22Rv1 (cell line): ENCODE measurements around the gene DIAPH2.

ENCODE experiments used
- H3K27ac ChIP-seq: fragments of 450-650 bp; 2 replicates; pipeline ENCODE4 v1.5.1; 2017
- CTCF ChIP-seq: fragments of 450-650 bp; IDR thresholded peaks from 2 replicates; pipeline ENCODE4 v1.5.1; 2017; ENCODE audit warnings: mild to moderate bottlenecking
- ZFX ChIP-seq: fragments of 450-650 bp; IDR thresholded peaks from 2 replicates; pipeline ENCODE4 v1.6.1; 2017; ENCODE audit warnings: antibody characterized with exemption, borderline replicate concordance

DIAPH2 gene

GRCh38 chrX:96798982-96799381 lies 114.3 kb downstream of the DIAPH2 start:
- H3K27ac ChIP-seq = no peak overlapping the region
- TF ChIP-seq CTCF = no peak
- no peak for TF ChIP-seq ZFX

- TF ChIP-seq ZFX (no peak), CTCF (no peak)
- H3K27ac ChIP-seq = no peak overlapping the region
Observed at GRCh38 chrX:96807318-96807717, 122.7 kb downstream of the DIAPH2 start.

- H3K27ac ChIP-seq = no peak overlapping the region
- TF ChIP-seq ZFX (no peak), CTCF (no peak)
Observed at GRCh38 chrX:96820935-96821334, 136.3 kb downstream of the DIAPH2 start.

- TF ChIP-seq ZFX = no peak
- no peak for TF ChIP-seq CTCF
- H3K27ac ChIP-seq = no peak overlapping the region
Observed at GRCh38 chrX:96824166-96824565, 139.5 kb downstream of the DIAPH2 start.

- TF ChIP-seq ZFX (no peak), CTCF (no peak)
- no peak overlapping the region for H3K27ac ChIP-seq
Observed at GRCh38 chrX:96833333-96833732, 148.7 kb downstream of the DIAPH2 start.

- TF ChIP-seq CTCF (no peak), ZFX (no peak)
- H3K27ac ChIP-seq = no peak overlapping the region
Observed at GRCh38 chrX:96834137-96834536, 149.5 kb downstream of the DIAPH2 start.

- H3K27ac ChIP-seq = no peak overlapping the region
- TF ChIP-seq ZFX = no peak
- no peak for TF ChIP-seq CTCF
Observed at GRCh38 chrX:96835660-96836289, 151.1 kb downstream of the DIAPH2 start.
